Kidney epithelial cell (primary cell): ENCODE measurements around the gene CD53. TPM values are rescaled to one million over a fixed set of nuclear protein-coding genes. Genes with fewer than 3 reads are reported as not detected.
"Not testable (repeated sequence)": the region's sequence is repeated elsewhere in the genome, so short reads cannot be mapped to it uniquely, and the experiment has no call there.

ENCODE experiments used
- DNase-seq: peaks from one replicate; pipeline ENCODE4 v3.0.0-alpha.2; 2010; ENCODE audit warnings: low read depth
- H3K27me3 ChIP-seq: 2 replicates; pipeline ENCODE4 v1.6.0; 2011; ENCODE audit warnings: low read length; ENCODE audit not compliant: control insufficient read depth, insufficient read depth
- H3K36me3 ChIP-seq: 2 replicates; pipeline ENCODE4 v1.5.1; 2011; ENCODE audit warnings: low read length; ENCODE audit not compliant: control insufficient read depth, insufficient read depth
- H3K4me3 ChIP-seq: 2 replicates; pipeline ENCODE4 v1.5.1; 2011; ENCODE audit warnings: low read depth, mild to moderate bottlenecking, control low read depth, low read length
- CTCF ChIP-seq: IDR thresholded peaks from 2 replicates; pipeline ENCODE4 v1.5.1; 2011; ENCODE audit warnings: mild to moderate bottlenecking, moderate library complexity, low read length, control low read depth, inconsistent platforms; ENCODE audit not compliant: insufficient read depth, poor library complexity, severe bottlenecking
- total RNA-seq: library from RNA; depleted of rRNA; stranded (reverse); fragments of >200 nt; gene quantifications from 2 replicates; pipeline ENCODE4 v1.2.3, GENCODE V29; 2015

The CD53 gene
- total RNA-seq, result not detected in 2 replicates

GRCh38 chr1:110872745-110873720, at the start of gene CD53:
Gene CD53 (plus strand): TSS chr1:110873148. CDS start chr1:110891409, 18,261 bp downstream.
- no peak for TF ChIP-seq CTCF
- H3K27me3 ChIP-seq, result no peaks in the 10 kb centered on the region
- no peaks in the 10 kb centered on the region for H3K36me3 ChIP-seq
- no peak for DNase-seq
- H3K4me3 ChIP-seq, result no peak within 1 kb of the TSS

GRCh38 chr1:110824192-110824591, 48.8 kb upstream of the CD53 start:
- DNase-seq, result no peak
- no peak for TF ChIP-seq CTCF

GRCh38 chr1:110829955-110830553, 42.9 kb upstream of the CD53 start:
- Histone ChIP-seq H3K27me3 (no peaks in the 10 kb centered on the region), H3K4me3 (no peak overlapping the region), H3K36me3 (no peaks in the 10 kb centered on the region)
- peak; percentile 63 for TF ChIP-seq CTCF
- DNase-seq, result peak; percentile 2

More at GRCh38 chr1:110824192-110824591, 48.8 kb upstream of the CD53 start:
- H3K27me3 ChIP-seq, result no peaks in the 10 kb centered on the region
- H3K4me3 ChIP-seq, result no peak overlapping the region
- no peaks in the 10 kb centered on the region for H3K36me3 ChIP-seq

- not testable (repeated sequence) for H3K27me3 ChIP-seq, H3K4me3 ChIP-seq, H3K36me3 ChIP-seq, DNase-seq
Observed at GRCh38 chr1:110833779-110834178, 39.2 kb upstream of the CD53 start.

- no peak for DNase-seq
- Histone ChIP-seq H3K4me3 (no peak overlapping the region), H3K27me3 (no peaks in the 10 kb centered on the region), H3K36me3 (no peaks in the 10 kb centered on the region)
- TF ChIP-seq CTCF, result no peak
Observed at GRCh38 chr1:110846861-110847260, 26.1 kb upstream of the CD53 start.

GRCh38 chr1:110850145-110850544, 22.8 kb upstream of the CD53 start:
- no peak for TF ChIP-seq CTCF
- no peak for DNase-seq
- Histone ChIP-seq H3K4me3 (no peak overlapping the region), H3K36me3 (no peaks in the 10 kb centered on the region), H3K27me3 (no peaks in the 10 kb centered on the region)
